Stomach smooth muscle (tissue), 2 donors: ENCODE results near the gene ATP8B4.

Source experiments
- H3K27ac ChIP-seq: one replicate; pipeline ENCODE4 v1.7.0; 2013; ENCODE audit warnings: mild to moderate bottlenecking, low read length, inconsistent platforms
- H3K27me3 ChIP-seq, 2 donors: one replicate each; pipeline ENCODE4 v1.7.0; 2013; ENCODE audit warnings: low read length in 2 of 2; ENCODE audit not compliant: insufficient read depth in 2 of 2, control insufficient read depth in 1 of 2
- H3K36me3 ChIP-seq, 2 donors: one replicate each; pipeline ENCODE4 v1.7.0; 2013; ENCODE audit warnings: low read length in 2 of 2; ENCODE audit not compliant: control insufficient read depth in 2 of 2, insufficient read depth in 2 of 2
- H3K4me1 ChIP-seq: one replicate; pipeline ENCODE4 v1.7.0; 2013; ENCODE audit warnings: low read length; ENCODE audit not compliant: control insufficient read depth, insufficient read depth
- H3K4me3 ChIP-seq, 2 donors: one replicate each; pipeline ENCODE4 v1.7.0; 2013; ENCODE audit warnings: low read length in 2 of 2
- H3K9ac ChIP-seq, 2 donors: one replicate each; pipeline ENCODE4 v1.7.0; 2013; ENCODE audit warnings: low read length in 2 of 2, mild to moderate bottlenecking in 1 of 2
- H3K9me3 ChIP-seq, 2 donors: one replicate each; pipeline ENCODE4 v1.7.0; 2013; ENCODE audit warnings: low read length in 2 of 2; ENCODE audit not compliant: control insufficient read depth in 2 of 2
- donor health status: healthy.
- donor health status: Pancreatic carcinoma.

Gene ATP8B4

DNA sequence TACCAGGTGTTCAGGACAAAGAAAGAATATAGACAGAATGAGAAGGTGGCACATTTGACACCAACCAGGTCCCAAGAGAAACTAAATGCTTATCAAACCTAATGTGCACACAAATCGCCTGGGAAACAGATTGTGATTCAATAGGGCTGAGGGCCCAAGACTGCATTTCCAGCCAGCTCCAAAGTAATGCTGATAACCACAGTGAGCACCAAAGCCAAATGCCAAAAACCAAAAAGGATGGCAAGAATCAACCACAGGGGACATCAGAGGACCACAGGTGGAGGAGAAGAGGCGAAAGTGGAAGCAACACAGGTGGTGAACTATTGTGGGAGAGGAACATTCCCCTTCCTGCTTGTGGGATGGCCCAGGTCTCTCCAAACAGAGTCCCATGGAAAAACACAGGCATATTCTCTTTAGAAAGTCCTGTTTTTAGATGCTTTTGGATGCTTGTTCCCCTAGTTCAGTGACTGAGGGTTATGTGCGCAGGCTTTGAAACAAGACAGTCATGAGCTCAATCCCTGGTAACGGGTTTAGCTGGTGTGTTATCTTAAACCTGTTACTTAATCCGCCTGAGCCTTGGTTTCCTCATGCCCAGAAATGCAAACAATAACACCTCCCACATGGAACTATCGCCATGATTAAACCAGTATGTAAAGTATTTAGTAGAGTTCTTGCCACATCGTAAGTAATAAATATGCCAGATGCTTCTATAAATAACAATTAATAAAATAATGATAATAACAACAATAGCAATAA, 241.7 kb downstream of the ATP8B4 start:
- no peaks in the 10 kb centered on the region for H3K27me3 ChIP-seq
- H3K4me1 ChIP-seq, result peaks cover 14% of the 10 kb centered on the region
- H3K36me3 ChIP-seq, result no peaks in the 10 kb centered on the region
- no peak overlapping the region for H3K9ac ChIP-seq
- peak overlapping the region; percentile 61 for H3K27ac ChIP-seq
- no peak overlapping the region for H3K4me3 ChIP-seq
- H3K9me3 ChIP-seq, result no peaks in the 10 kb centered on the region

DNA sequence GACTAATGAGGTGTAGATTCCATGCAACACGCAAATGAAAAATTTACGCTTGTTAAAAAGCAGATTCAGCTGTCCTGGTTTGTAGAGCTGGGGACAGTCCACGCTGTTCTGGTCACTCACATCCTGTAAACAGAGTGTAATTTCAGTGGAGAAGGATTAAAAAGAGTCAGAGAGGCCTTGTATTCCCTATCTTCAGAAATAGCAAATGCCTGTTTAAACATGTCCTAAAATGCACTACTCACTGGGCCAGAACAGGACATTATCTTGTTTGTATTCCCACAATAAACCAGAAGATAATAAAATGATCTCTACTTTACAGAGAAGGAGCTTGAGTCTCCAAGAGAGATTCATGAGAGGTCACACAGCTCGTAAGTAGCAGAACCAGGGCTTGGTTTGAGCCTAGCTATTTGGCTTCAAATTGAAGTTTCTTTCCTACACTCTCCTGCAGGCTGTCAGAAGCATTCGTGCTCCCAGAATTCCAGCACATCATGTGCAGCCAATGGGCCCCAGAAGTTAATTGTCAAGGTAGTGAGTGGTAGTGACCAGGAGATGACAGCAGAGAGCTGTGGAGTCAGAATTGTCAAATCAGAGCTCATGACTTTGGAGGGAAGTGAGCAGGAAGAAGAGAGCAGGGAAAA, 242.5 kb downstream of the ATP8B4 start:
- Histone ChIP-seq H3K9me3 (no peaks in the 10 kb centered on the region), H3K4me1 (peaks cover 14% of the 10 kb centered on the region), H3K27me3 (no peaks in the 10 kb centered on the region), H3K36me3 (no peaks in the 10 kb centered on the region), H3K27ac (peak overlapping the region; percentile 61), H3K9ac (no peak overlapping the region), H3K4me3 (no peak overlapping the region)

GRCh38 chr15:49875392-49875791, 243.6 kb downstream of the ATP8B4 start:
- no peak overlapping the region for H3K4me3 ChIP-seq
- H3K9me3 ChIP-seq, result no peaks in the 10 kb centered on the region
- H3K9ac ChIP-seq, result no peak overlapping the region
- peaks cover 14% of the 10 kb centered on the region for H3K4me1 ChIP-seq
- H3K36me3 ChIP-seq, result no peaks in the 10 kb centered on the region
- H3K27me3 ChIP-seq, result no peaks in the 10 kb centered on the region
- H3K27ac ChIP-seq, result peak overlapping the region; percentile 3

GRCh38 chr15:49870472-49870871, 248.6 kb downstream of the ATP8B4 start:
- no peaks in the 10 kb centered on the region for H3K36me3 ChIP-seq
- H3K27ac ChIP-seq, result no peak overlapping the region
- no peaks in the 10 kb centered on the region for H3K27me3 ChIP-seq
- H3K9me3 ChIP-seq, result no peaks in the 10 kb centered on the region
- H3K9ac ChIP-seq, result no peak overlapping the region
- no peak overlapping the region for H3K4me3 ChIP-seq
- H3K4me1 ChIP-seq, result no peaks in the 10 kb centered on the region

- H3K9me3 ChIP-seq, result no peaks in the 10 kb centered on the region
- H3K4me1 ChIP-seq, result no peaks in the 10 kb centered on the region
- no peak overlapping the region for H3K27ac ChIP-seq
- no peak overlapping the region for H3K9ac ChIP-seq
- H3K36me3 ChIP-seq, result no peaks in the 10 kb centered on the region
- no peak overlapping the region for H3K4me3 ChIP-seq
- no peaks in the 10 kb centered on the region for H3K27me3 ChIP-seq
Observed at GRCh38 chr15:49868348-49868747, 250.7 kb downstream of the ATP8B4 start.

- Histone ChIP-seq H3K36me3 (no peaks in the 10 kb centered on the region), H3K9me3 (no peaks in the 10 kb centered on the region), H3K27me3 (no peaks in the 10 kb centered on the region), H3K9ac (no peak overlapping the region), H3K4me1 (no peaks in the 10 kb centered on the region), H3K4me3 (no peak overlapping the region), H3K27ac (no peak overlapping the region)
Observed at GRCh38 chr15:49865925-49866757, 252.9 kb downstream of the ATP8B4 start.

- Histone ChIP-seq H3K27me3 (no peaks in the 10 kb centered on the region), H3K9ac (no peak overlapping the region), H3K4me1 (no peaks in the 10 kb centered on the region), H3K9me3 (no peaks in the 10 kb centered on the region), H3K36me3 (no peaks in the 10 kb centered on the region), H3K27ac (no peak overlapping the region), H3K4me3 (no peak overlapping the region)
Observed at GRCh38 chr15:49864251-49864650, 254.8 kb downstream of the ATP8B4 start.

GRCh38 chr15:49863431-49864224, 255.4 kb downstream of the ATP8B4 start:
- Histone ChIP-seq H3K9ac (no peak overlapping the region), H3K27me3 (no peaks in the 10 kb centered on the region), H3K4me3 (no peak overlapping the region), H3K36me3 (no peaks in the 10 kb centered on the region), H3K27ac (no peak overlapping the region), H3K9me3 (no peaks in the 10 kb centered on the region), H3K4me1 (no peaks in the 10 kb centered on the region)

DNA sequence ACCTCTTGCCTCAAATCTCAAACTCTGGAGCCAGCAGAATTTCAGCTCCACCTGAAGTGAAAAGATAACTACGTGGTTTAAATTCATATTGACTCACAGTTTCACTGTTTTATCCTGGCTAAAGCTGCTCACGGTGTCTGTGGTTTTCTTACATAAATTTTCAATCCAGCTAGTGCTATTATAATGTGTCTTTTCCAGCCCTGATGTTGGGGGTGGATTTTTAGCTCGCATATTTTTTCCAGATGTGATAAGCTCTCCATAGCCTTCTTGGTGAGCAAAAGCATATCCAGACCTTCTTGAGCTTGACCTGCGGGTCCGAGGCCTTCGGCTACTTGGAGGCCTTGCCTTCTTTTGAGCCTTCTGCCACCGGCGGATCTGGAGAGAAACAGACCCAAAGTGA, 258.9 kb downstream of the ATP8B4 start:
- no peak overlapping the region for H3K27ac ChIP-seq
- no peaks in the 10 kb centered on the region for H3K36me3 ChIP-seq
- no peak overlapping the region for H3K4me3 ChIP-seq
- H3K9ac ChIP-seq, result no peak overlapping the region
- H3K27me3 ChIP-seq, result no peaks in the 10 kb centered on the region
- no peaks in the 10 kb centered on the region for H3K4me1 ChIP-seq
- H3K9me3 ChIP-seq, result no peaks in the 10 kb centered on the region
